GM12891 (cell line): Measurements from ENCODE around the gene TRIP6.

Experiments used
- POLR2A ChIP-seq: IDR thresholded peaks from 2 replicates; pipeline ENCODE4 v1.6.1; 2011; ENCODE audit warnings: low read depth, low read length, control low read depth
- POLR2AphosphoS5 ChIP-seq: IDR thresholded peaks from 2 replicates; pipeline ENCODE4 v1.6.1; 2011; ENCODE audit warnings: low read depth, low read length, control low read depth
- POU2F2 ChIP-seq: IDR thresholded peaks from 2 replicates; pipeline ENCODE4 v1.6.1; 2011; ENCODE audit warnings: low read depth, mild to moderate bottlenecking, control low read depth, low read length, moderate library complexity
- TAF1 ChIP-seq: IDR thresholded peaks from 2 replicates; pipeline ENCODE4 v1.6.1; 2011; ENCODE audit warnings: low read depth, low read length, control low read depth

GRCh38 chr7:100911484-100911883 lies 44.3 kb downstream of the TRIP6 start:
- no peak for TF ChIP-seq POLR2AphosphoS5
- TF ChIP-seq POLR2A: no peak
- TF ChIP-seq POU2F2: no peak
- TF ChIP-seq TAF1: no peak
